Measurements from ENCODE around the gene XRCC5. TPM values are rescaled to one million over a fixed set of nuclear protein-coding genes. Genes with fewer than 3 reads are reported as not detected.

Gene XRCC5
- total and polyA plus RNA-seq, 10 donors, result 63.5 to 252 (median 179) TPM

DNA sequence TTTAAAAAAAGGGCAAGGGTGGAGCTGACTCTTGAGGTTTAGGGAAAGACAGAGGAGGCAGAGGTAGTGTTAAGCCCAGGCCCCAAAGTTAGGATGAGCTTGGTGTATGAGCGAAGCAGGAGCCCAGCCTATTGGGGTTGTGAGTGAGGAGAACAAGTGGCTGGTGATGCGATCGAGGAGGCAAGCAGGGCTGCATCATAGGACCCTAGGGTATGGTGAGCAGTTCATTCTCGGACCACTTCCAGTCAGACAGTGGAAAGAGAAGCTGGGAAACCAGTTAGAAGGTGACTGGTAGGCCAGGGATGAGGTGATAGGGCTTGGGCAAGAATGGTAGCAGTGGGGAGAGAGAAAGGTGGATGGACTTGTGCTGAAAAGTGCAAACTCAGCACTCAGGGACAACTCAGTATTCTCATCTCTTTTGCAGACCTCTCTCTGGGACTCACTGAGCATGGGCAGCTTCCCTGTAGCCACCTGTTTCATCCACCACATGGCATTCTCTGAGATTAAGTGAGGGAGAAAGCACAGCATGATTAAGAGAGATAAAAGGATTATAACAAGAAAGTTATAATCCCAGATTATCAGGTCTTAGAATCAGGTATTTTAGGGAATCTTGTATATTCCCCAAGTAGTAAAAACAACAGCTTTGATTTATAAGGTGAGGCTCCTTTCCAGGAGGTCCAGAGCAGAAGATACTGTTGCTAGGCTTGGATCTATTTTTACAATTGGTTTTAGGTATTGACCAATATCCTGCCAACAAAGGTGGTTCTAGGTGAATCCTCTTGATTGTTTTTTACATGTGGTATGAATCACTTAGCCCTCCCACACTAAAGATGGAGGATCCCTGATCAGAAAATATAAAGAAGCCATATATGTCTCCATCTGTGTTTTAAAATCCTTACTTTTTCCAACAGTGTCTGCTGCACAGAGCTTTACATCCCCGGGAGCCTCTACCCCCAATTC, 38.3 kb downstream of the XRCC5 start:
- intact Hi-C loops (cut with DNase I; ENCODE audit: low total_unique reads), result no loop called here
- Histone ChIP-seq H3K27me3 (replicated peaks in 1 of 7) (no peaks in the 10 kb centered on the region), H3K27ac (no peak overlapping the region), H3K4me3 (no peak overlapping the region), H3K36me3 (peaks cover 0 to 100% (median 95%) of the 10 kb centered on the region in 6 donors), H3K4me1 (peaks cover 0 to 5% (median 0%) of the 10 kb centered on the region in 6 donors), H3K9me3 (no peaks in the 10 kb centered on the region)
- 93 to 97% (median 96%) methylated on average over 5 of the region's 5 CpGs for WGBS, 5 donors
- TF ChIP-seq, protein P1, sequence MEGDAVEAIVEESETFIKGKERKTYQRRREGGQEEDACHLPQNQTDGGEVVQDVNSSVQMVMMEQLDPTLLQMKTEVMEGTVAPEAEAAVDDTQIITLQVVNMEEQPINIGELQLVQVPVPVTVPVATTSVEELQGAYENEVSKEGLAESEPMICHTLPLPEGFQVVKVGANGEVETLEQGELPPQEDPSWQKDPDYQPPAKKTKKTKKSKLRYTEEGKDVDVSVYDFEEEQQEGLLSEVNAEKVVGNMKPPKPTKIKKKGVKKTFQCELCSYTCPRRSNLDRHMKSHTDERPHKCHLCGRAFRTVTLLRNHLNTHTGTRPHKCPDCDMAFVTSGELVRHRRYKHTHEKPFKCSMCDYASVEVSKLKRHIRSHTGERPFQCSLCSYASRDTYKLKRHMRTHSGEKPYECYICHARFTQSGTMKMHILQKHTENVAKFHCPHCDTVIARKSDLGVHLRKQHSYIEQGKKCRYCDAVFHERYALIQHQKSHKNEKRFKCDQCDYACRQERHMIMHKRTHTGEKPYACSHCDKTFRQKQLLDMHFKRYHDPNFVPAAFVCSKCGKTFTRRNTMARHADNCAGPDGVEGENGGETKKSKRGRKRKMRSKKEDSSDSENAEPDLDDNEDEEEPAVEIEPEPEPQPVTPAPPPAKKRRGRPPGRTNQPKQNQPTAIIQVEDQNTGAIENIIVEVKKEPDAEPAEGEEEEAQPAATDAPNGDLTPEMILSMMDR (IDR thresholded peaks at IDR 0.05 in 8 of 11, conservative IDR thresholded peaks at IDR 0.05 in 3 of 11), result no peak
- peak in 2 of 3 donors; percentile 6 to 43 for TF ChIP-seq POLR2AphosphoS5 (IDR thresholded peaks at IDR 0.05)
- DNase-seq, result no peak

GRCh38 chr2:216148983-216149382, 39.8 kb downstream of the XRCC5 start:
- WGBS, 5 donors, result 94 to 99% (median 97%) methylated on average over 4 of the region's 4 CpGs
- TF ChIP-seq POLR2AphosphoS5 (IDR thresholded peaks at IDR 0.05), result no peak
- no peak for TF ChIP-seq POLR2A (IDR thresholded peaks at IDR 0.05)
- TF ChIP-seq, protein P1 (IDR thresholded peaks at IDR 0.05 in 8 of 11, conservative IDR thresholded peaks at IDR 0.05 in 3 of 11), result no peak

GRCh38 chr2:216149741-216150140, 40.6 kb downstream of the XRCC5 start:
- Histone ChIP-seq H3K27ac (no peak overlapping the region), H3K36me3 (peaks cover 3 to 100% (median 93%) of the 10 kb centered on the region in 6 donors), H3K4me1 (peaks cover 0 to 5% (median 0%) of the 10 kb centered on the region in 6 donors), H3K9me3 (no peaks in the 10 kb centered on the region), H3K27me3 (replicated peaks in 1 of 7) (no peaks in the 10 kb centered on the region), H3K4me3 (no peak overlapping the region)
- DNase-seq, result no peak
- intact Hi-C loops (cut with DNase I; ENCODE audit: low total_unique reads), result no loop called here
- 86 to 93% (median 90%) methylated on average over 5 of the region's 5 CpGs for WGBS, 5 donors
- TF ChIP-seq POLR2AphosphoS5 (IDR thresholded peaks at IDR 0.05) (no peak), POLR2A (IDR thresholded peaks at IDR 0.05) (no peak)
- TF ChIP-seq, protein P1 (IDR thresholded peaks at IDR 0.05 in 8 of 11, conservative IDR thresholded peaks at IDR 0.05 in 3 of 11), result no peak

More at GRCh38 chr2:216148983-216149382, 39.8 kb downstream of the XRCC5 start:
- Histone ChIP-seq H3K27me3 (replicated peaks in 1 of 7) (no peaks in the 10 kb centered on the region), H3K27ac (no peak overlapping the region), H3K4me1 (peaks cover 0 to 5% (median 0%) of the 10 kb centered on the region in 6 donors), H3K4me3 (no peak overlapping the region), H3K9me3 (no peaks in the 10 kb centered on the region), H3K36me3 (peaks cover 3 to 100% (median 93%) of the 10 kb centered on the region in 6 donors)
- no peak for DNase-seq
- intact Hi-C loops (cut with DNase I; ENCODE audit: low total_unique reads), result no loop called here
